HG03342 (cell line): Measurements from ENCODE around the gene DTWD2.

Experiments
- ATAC-seq: cut with Tn5 transposase; IDR thresholded peaks from one replicate; pipeline ENCODE4 v1.9.1; 2021; ENCODE audit warnings: mild to moderate bottlenecking, moderate library complexity; ENCODE audit not compliant: unreplicated experiment

The DTWD2 gene

DNA sequence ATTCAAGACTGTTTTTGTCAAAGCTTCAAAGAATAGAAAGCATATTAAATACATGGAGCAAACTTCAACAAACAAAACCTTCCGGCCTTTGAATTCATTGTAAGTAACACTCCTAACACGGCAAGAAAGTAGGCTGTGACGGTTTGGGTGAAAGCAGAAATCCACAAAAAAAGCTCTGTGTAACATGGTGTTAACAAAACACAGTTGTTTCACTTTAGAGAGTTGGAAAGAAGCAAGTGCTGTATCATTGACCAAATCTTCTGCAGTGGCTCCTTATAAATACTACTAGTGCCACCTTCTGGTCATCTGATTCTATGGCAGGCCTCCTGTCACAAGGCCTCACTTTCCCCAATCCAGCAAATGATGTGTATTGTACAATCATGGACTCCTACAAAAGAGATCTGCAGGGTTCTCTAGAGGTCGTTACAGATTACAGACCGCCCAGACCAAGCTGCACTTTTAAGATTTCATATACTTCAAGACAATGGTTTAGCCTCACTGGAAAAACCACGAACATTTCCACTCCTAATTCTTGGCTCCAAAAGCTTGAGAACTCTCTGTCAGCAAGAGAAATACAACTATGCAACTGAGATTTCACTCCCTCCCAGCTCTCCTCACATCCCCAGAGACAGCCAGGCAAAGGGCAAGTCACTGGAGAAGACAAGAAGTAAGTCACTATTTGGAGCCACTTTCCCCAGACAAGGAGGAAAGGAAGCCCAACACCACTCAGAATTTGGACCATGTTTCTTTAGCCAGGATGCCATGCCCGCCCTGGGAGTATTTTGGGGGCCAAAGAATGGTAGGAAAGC lies 196.2 kb downstream of the DTWD2 start:
- ATAC-seq = peak; percentile 98

DNA sequence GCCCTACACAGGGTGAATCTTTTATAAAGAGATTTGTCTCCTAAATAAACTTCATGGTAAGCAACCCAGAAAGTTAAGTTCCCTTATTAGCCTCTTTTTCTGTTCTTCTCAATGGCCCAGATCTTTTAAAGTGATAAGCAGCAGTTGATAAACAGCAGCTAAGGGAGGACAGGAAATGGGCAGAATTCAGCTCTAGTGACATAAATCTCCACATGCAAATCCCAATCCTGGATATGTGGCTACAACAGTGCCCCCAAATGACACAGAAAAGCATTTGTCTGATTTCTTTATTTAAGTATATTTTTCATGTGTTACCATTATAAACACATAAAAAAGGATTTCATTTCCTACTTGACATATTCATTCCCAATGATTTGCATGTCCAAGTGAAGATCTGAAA lies 199.0 kb downstream of the DTWD2 start:
- no peak for ATAC-seq

DNA sequence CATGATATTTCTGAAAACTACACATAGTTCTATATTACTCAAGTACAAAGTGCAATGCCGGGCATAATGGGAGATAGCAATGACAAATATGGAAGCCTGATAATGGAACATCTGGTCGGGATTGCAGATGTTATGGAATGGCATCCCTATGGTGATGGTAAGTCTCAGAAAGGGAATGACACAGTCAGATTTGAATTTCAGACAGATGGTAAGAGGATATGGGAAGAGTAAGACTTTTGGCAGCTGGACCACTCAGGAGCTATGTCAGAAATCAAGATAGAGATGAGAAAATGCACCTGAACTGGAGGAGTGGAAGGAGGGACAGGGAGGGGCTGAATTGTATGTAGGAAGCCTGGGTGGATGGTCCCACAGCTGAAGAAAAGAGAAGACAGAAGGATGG lies 200.0 kb downstream of the DTWD2 start:
- no peak for ATAC-seq
